Measurements from ENCODE around the gene BOD1. TPM values are rescaled to one million over a fixed set of nuclear protein-coding genes. Genes with fewer than 3 reads are reported as not detected.

BOD1 gene
- total RNA-seq, 1 donor from 2014 or later = 144 TPM

DNA sequence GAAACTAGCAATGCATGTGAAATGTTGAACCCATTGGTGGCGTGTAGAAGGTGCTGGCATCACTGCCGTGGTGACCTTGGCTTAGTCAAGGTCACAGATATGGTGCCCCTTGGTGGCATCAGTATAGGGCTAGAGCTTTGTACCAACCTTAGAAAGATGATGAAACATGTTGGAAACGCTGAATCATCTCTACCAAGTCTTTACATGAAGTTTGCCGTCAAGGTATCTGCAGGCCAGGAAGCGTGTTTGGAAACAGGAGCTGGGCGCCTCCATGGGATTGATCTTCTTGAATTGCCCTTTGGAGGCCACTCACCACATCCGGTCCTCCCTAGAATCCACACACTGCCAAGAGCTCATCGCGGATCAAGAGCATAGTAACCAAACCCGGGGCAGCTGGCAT lies 16.9 kb upstream of the BOD1 start:
- DNase-seq (ENCODE audit: low spot score) = no peak
- Histone ChIP-seq H3K79me2 (ENCODE audit: low read depth) (no peaks in the 10 kb centered on the region), H3K9ac (no peak overlapping the region), H3F3A (ENCODE audit: low read depth) (no peaks in the 10 kb centered on the region), H3K4me3 (no peak overlapping the region), H3K4me2 (no peak overlapping the region), H2AFZ (replicated peaks) (no peak overlapping the region), H3K9me3 (ENCODE audit: low read depth) (no peaks in the 10 kb centered on the region), H3K27me3 (no peaks in the 10 kb centered on the region), H3K4me1 (peaks cover 6% of the 10 kb centered on the region), H3K27ac (no peak overlapping the region), H3K36me3 (no peaks in the 10 kb centered on the region), H4K20me1 (ENCODE audit: low read depth) (no peaks in the 10 kb centered on the region)
- TF ChIP-seq EZH2 (IDR thresholded peaks at IDR 0.05) (no peak), EZH2phosphoT487 (IDR thresholded peaks at IDR 0.05) (no peak)
- H3K36me3 Mint-ChIP-seq = no peaks in the 10 kb centered on the region
- no peak overlapping the region for H3K27ac Mint-ChIP-seq
- peaks cover 12% of the 10 kb centered on the region for H3K27me3 Mint-ChIP-seq (ENCODE audit: insufficient read depth, low read depth)
- no peak overlapping the region for H3K4me3 Mint-ChIP-seq
- peaks cover 21% of the 10 kb centered on the region for H3K4me1 Mint-ChIP-seq
- H3K9me3 Mint-ChIP-seq = no peaks in the 10 kb centered on the region

DNA sequence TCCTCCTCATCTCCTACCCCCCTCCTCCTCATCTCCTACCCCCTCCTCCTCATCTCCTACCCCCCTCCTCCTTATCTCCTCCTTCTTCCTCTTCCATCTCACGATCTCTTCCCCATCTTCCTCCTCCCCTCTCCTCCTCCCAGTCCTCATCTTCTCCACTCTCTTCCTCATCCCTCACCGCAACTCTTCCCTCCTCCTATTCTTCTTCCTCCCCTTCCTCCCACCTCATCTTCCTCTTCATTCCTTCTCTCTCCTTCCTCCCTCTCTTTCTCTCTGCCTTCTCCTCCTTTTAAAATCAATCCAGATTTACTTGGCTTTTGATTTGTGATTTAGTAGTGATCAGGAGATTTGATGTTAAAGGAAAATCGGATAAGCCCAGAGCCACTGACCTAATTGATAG lies 15.0 kb upstream of the BOD1 start:
- no peak for TF ChIP-seq EZH2phosphoT487 (IDR thresholded peaks at IDR 0.05)
- TF ChIP-seq, protein P1, sequence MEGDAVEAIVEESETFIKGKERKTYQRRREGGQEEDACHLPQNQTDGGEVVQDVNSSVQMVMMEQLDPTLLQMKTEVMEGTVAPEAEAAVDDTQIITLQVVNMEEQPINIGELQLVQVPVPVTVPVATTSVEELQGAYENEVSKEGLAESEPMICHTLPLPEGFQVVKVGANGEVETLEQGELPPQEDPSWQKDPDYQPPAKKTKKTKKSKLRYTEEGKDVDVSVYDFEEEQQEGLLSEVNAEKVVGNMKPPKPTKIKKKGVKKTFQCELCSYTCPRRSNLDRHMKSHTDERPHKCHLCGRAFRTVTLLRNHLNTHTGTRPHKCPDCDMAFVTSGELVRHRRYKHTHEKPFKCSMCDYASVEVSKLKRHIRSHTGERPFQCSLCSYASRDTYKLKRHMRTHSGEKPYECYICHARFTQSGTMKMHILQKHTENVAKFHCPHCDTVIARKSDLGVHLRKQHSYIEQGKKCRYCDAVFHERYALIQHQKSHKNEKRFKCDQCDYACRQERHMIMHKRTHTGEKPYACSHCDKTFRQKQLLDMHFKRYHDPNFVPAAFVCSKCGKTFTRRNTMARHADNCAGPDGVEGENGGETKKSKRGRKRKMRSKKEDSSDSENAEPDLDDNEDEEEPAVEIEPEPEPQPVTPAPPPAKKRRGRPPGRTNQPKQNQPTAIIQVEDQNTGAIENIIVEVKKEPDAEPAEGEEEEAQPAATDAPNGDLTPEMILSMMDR (IDR thresholded peaks at IDR 0.05) = no peak
- no peak for TF ChIP-seq EZH2 (IDR thresholded peaks at IDR 0.05)
- Histone ChIP-seq H3K4me3 (no peak overlapping the region), H3K36me3 (no peaks in the 10 kb centered on the region), H3K4me1 (peaks cover 15% of the 10 kb centered on the region), H3K9me3 (ENCODE audit: low read depth) (no peaks in the 10 kb centered on the region), H3K4me2 (no peak overlapping the region), H3K79me2 (ENCODE audit: low read depth) (no peaks in the 10 kb centered on the region), H2AFZ (replicated peaks) (no peak overlapping the region), H3K27me3 (no peaks in the 10 kb centered on the region), H4K20me1 (ENCODE audit: low read depth) (no peaks in the 10 kb centered on the region), H3K9ac (no peak overlapping the region), H3K27ac (no peak overlapping the region), H3F3A (ENCODE audit: low read depth) (no peaks in the 10 kb centered on the region)
- Mint-ChIP-seq H3K9me3 (no peaks in the 10 kb centered on the region), H3K36me3 (no peaks in the 10 kb centered on the region), H3K27ac (no peak overlapping the region), H3K4me1 (peaks cover 31% of the 10 kb centered on the region), H3K27me3 (ENCODE audit: insufficient read depth, low read depth) (peaks cover 19% of the 10 kb centered on the region), H3K4me3 (no peak overlapping the region)
- DNase-seq (ENCODE audit: low spot score) = no peak

DNA sequence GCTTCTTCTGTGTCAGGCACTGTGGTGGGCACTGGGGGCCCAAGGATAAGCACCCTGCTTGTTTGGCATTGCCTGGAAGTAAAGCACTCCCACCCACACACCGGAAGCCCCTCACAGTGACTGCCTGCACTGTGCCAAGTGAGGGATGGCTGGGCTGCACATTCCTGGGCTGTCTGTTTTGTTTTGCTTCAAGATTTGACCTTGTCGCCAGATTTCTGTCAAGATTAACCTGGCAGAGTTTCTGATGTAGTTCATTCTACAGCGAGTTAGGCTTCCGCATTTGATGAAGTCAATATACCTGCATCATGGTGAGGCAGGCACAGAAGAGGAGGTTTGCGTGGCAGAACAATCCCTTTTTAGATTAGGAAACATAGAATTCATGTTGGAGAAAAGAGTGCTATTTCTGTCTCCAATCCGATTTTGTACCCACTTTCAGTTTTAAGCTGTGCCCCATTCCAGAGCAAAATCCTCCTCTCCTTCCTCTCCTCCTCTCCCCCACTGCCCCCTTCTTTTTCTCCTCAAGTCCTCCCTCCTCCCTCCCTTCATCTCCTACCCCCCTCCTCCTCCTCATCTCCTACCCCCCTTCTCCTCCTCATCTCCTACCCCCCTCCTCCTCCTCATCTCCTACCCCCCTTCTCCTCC lies 14.4 kb upstream of the BOD1 start:
- Histone ChIP-seq H3K36me3 (no peaks in the 10 kb centered on the region), H4K20me1 (ENCODE audit: low read depth) (no peaks in the 10 kb centered on the region), H2AFZ (replicated peaks) (no peak overlapping the region), H3K4me2 (no peak overlapping the region), H3K9ac (no peak overlapping the region), H3K27ac (no peak overlapping the region), H3K4me3 (no peak overlapping the region), H3K27me3 (no peaks in the 10 kb centered on the region), H3K4me1 (peaks cover 15% of the 10 kb centered on the region), H3F3A (ENCODE audit: low read depth) (no peaks in the 10 kb centered on the region), H3K79me2 (ENCODE audit: low read depth) (no peaks in the 10 kb centered on the region), H3K9me3 (ENCODE audit: low read depth) (no peaks in the 10 kb centered on the region)
- no peaks in the 10 kb centered on the region for H3K36me3 Mint-ChIP-seq
- DNase-seq (ENCODE audit: low spot score) = no peak
- peaks cover 34% of the 10 kb centered on the region for H3K4me1 Mint-ChIP-seq
- H3K27ac Mint-ChIP-seq = peak overlapping the region; percentile 24
- TF ChIP-seq EZH2 (IDR thresholded peaks at IDR 0.05) = no peak
- TF ChIP-seq, protein P1 (IDR thresholded peaks at IDR 0.05) = no peak
- TF ChIP-seq EZH2phosphoT487 (IDR thresholded peaks at IDR 0.05) = no peak
- no peak overlapping the region for H3K4me3 Mint-ChIP-seq
- H3K9me3 Mint-ChIP-seq = no peaks in the 10 kb centered on the region
- peaks cover 19% of the 10 kb centered on the region for H3K27me3 Mint-ChIP-seq (ENCODE audit: insufficient read depth, low read depth)

DNA sequence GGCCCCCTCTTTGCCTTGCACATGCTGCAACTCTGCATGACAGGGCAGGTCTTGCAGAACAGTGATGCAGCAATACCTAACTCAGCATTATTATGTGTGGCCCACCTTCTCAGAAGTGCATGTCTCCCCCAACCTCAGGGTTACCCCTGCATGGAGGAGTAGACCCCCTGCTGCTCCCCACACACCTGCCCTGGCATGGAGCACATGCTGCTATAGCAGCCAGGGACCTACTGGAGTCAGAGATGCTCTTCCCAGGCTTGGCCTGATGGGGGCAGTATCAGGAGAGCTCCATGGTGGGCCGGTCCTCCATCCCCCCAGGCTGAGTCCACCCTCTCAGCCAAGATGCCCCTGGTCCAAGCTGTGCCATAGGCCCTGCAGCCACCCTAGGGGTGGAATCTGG lies 13.2 kb upstream of the BOD1 start:
- Histone ChIP-seq H3K27me3 (no peaks in the 10 kb centered on the region), H3K79me2 (ENCODE audit: low read depth) (no peaks in the 10 kb centered on the region), H3K9ac (no peak overlapping the region), H3K4me2 (no peak overlapping the region), H3K27ac (no peak overlapping the region), H2AFZ (replicated peaks) (no peak overlapping the region), H3K4me3 (no peak overlapping the region), H3K4me1 (peaks cover 15% of the 10 kb centered on the region), H3K9me3 (ENCODE audit: low read depth) (no peaks in the 10 kb centered on the region), H4K20me1 (ENCODE audit: low read depth) (no peaks in the 10 kb centered on the region), H3K36me3 (no peaks in the 10 kb centered on the region), H3F3A (ENCODE audit: low read depth) (no peaks in the 10 kb centered on the region)
- H3K27ac Mint-ChIP-seq = no peak overlapping the region
- peaks cover 11% of the 10 kb centered on the region for H3K27me3 Mint-ChIP-seq (ENCODE audit: insufficient read depth, low read depth)
- peak; percentile 56 for DNase-seq (ENCODE audit: low spot score)
- peaks cover 34% of the 10 kb centered on the region for H3K4me1 Mint-ChIP-seq
- no peaks in the 10 kb centered on the region for H3K9me3 Mint-ChIP-seq
- no peaks in the 10 kb centered on the region for H3K36me3 Mint-ChIP-seq
- no peak for TF ChIP-seq EZH2phosphoT487 (IDR thresholded peaks at IDR 0.05)
- TF ChIP-seq, protein P1 (IDR thresholded peaks at IDR 0.05) = peak; percentile 66
- H3K4me3 Mint-ChIP-seq = no peak overlapping the region

Measured in neural progenitor cell (in vitro differentiated cells).